Parathyroid adenoma (tissue), 2 donors: ENCODE data around the gene GRHL1.
A peak's percentile ranks its signal among the peaks of the same experiment; 100 is the strongest.

ENCODE experiments used
- H2AFZ ChIP-seq: fragments of 300-600 bp; sonication (generic); one replicate; pipeline ENCODE4 v1.7.0; 2017; ENCODE audit warnings: antibody characterized with exemption, mild to moderate bottlenecking
- H3K27ac ChIP-seq: fragments of 300-600 bp; sonication (generic); one replicate; pipeline ENCODE4 v1.7.0; 2017
- H3K27me3 ChIP-seq: fragments of 300-600 bp; sonication (generic); one replicate; pipeline ENCODE4 v1.7.0; 2017; ENCODE audit warnings: low read length; ENCODE audit not compliant: control insufficient read depth, insufficient read depth
- H3K36me3 ChIP-seq: fragments of 300-600 bp; sonication (generic); one replicate; pipeline ENCODE4 v1.7.0; 2017; ENCODE audit warnings: low read length; ENCODE audit not compliant: control insufficient read depth, insufficient read depth
- H3K4me1 ChIP-seq: fragments of 300-600 bp; sonication (generic); one replicate; pipeline ENCODE4 v1.7.0; 2017; ENCODE audit warnings: control low read depth
- H3K4me2 ChIP-seq: fragments of 300-600 bp; sonication (generic); one replicate; pipeline ENCODE4 v1.7.0; 2017; ENCODE audit warnings: low read length
- H3K4me3 ChIP-seq: fragments of 300-600 bp; sonication (generic); one replicate; pipeline ENCODE4 v1.7.0; 2017; ENCODE audit warnings: low read depth, low read length
- H3K79me2 ChIP-seq: fragments of 300-600 bp; sonication (generic); one replicate; pipeline ENCODE4 v1.7.0; 2017; ENCODE audit warnings: control low read depth
- H3K9ac ChIP-seq: fragments of 300-600 bp; sonication (generic); one replicate; pipeline ENCODE4 v1.7.0; 2017; ENCODE audit warnings: mild to moderate bottlenecking
- H3K9me3 ChIP-seq: fragments of 300-600 bp; sonication (generic); one replicate; pipeline ENCODE4 v1.7.0; 2017; ENCODE audit warnings: low read length; ENCODE audit not compliant: control insufficient read depth
- TF ChIP-seq, protein P1 (sequence below): fragments of 300-600 bp; sonication (generic); IDR thresholded peaks from one replicate; pipeline ENCODE4 v1.7.0; 2017; ENCODE audit warnings: antibody characterized with exemption, mild to moderate bottlenecking
- donor health status: primary hyperparathyroidism.

GRHL1 gene

DNA sequence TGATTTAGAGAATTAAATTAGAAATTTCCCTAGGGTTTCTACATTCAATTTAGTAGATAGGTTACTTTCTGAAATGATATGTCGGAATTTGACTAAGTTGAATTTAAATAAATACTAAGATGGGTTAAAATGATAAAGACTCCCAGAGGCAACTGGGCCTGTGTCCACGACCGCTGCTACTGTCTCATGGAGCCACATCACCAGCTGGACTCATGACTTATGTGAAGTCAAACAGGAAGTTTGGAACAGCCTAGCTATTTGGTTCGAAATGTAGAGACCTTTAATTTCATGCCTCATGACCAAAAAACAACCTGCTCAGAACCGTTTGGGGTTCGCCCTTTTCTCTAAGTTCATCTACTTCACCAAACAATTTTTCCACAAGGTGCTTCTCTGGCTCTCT is 22.2 kb downstream of the GRHL1 start:
- Histone ChIP-seq H3K27ac (peak overlapping the region; percentile 79), H2AFZ (no peak overlapping the region), H3K27me3 (no peaks in the 10 kb centered on the region), H3K9ac (no peak overlapping the region), H3K79me2 (peaks cover 3% of the 10 kb centered on the region), H3K4me2 (no peak overlapping the region), H3K36me3 (no peaks in the 10 kb centered on the region), H3K4me1 (peaks cover 60% of the 10 kb centered on the region), H3K9me3 (no peaks in the 10 kb centered on the region), H3K4me3 (no peak overlapping the region)
- TF ChIP-seq, protein P1, sequence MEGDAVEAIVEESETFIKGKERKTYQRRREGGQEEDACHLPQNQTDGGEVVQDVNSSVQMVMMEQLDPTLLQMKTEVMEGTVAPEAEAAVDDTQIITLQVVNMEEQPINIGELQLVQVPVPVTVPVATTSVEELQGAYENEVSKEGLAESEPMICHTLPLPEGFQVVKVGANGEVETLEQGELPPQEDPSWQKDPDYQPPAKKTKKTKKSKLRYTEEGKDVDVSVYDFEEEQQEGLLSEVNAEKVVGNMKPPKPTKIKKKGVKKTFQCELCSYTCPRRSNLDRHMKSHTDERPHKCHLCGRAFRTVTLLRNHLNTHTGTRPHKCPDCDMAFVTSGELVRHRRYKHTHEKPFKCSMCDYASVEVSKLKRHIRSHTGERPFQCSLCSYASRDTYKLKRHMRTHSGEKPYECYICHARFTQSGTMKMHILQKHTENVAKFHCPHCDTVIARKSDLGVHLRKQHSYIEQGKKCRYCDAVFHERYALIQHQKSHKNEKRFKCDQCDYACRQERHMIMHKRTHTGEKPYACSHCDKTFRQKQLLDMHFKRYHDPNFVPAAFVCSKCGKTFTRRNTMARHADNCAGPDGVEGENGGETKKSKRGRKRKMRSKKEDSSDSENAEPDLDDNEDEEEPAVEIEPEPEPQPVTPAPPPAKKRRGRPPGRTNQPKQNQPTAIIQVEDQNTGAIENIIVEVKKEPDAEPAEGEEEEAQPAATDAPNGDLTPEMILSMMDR: no peak

DNA sequence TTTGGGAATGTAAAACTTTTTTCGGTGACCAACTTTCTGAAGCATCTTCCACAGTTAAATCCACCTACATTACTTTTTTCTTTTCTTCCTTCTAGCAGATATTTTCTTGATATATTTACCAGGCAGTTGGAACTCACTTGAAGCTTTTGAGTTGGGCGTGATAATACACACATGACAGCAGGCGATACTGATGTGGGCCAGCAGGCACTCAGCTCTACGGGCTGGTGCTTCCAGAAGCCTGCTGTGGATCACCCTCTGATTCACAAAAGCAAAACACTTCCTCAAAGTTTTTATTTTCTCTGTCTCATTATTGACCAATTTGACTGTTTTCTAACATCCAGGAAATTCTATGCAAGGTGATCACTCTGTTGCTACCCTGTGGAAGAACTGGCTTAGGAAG is 22.9 kb downstream of the GRHL1 start:
- Histone ChIP-seq H3K4me1 (peaks cover 55% of the 10 kb centered on the region), H3K79me2 (peaks cover 3% of the 10 kb centered on the region), H3K9ac (no peak overlapping the region), H3K27ac (peak overlapping the region; percentile 79), H3K36me3 (no peaks in the 10 kb centered on the region), H2AFZ (no peak overlapping the region), H3K27me3 (no peaks in the 10 kb centered on the region), H3K9me3 (no peaks in the 10 kb centered on the region), H3K4me2 (no peak overlapping the region), H3K4me3 (no peak overlapping the region)
- TF ChIP-seq, protein P1: no peak

DNA sequence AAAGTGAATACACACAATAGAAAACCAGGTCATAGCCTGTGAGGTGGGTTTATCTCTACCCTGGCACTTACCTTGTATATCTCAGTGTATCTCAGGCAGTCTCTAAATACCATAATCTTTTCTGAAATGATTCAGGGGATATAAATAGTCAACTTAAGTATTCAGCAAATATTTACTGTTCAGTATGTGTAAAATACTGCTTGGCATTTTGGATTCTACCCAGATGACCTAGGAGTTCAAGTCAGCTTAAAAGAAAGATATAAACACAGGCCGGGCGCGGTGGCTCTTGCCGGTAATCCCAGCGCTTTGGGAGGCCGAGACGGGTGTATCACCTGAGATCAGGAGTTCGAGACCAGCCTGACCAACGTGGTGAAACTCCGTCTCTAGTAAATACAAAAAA is 23.8 kb downstream of the GRHL1 start:
- Histone ChIP-seq H3K4me1 (peaks cover 48% of the 10 kb centered on the region), H3K36me3 (no peaks in the 10 kb centered on the region), H3K9me3 (no peaks in the 10 kb centered on the region), H3K79me2 (peaks cover 3% of the 10 kb centered on the region), H3K27me3 (no peaks in the 10 kb centered on the region), H3K4me2 (no peak overlapping the region), H3K4me3 (no peak overlapping the region), H3K9ac (no peak overlapping the region), H2AFZ (no peak overlapping the region), H3K27ac (peak overlapping the region; percentile 79)
- TF ChIP-seq, protein P1: no peak

DNA sequence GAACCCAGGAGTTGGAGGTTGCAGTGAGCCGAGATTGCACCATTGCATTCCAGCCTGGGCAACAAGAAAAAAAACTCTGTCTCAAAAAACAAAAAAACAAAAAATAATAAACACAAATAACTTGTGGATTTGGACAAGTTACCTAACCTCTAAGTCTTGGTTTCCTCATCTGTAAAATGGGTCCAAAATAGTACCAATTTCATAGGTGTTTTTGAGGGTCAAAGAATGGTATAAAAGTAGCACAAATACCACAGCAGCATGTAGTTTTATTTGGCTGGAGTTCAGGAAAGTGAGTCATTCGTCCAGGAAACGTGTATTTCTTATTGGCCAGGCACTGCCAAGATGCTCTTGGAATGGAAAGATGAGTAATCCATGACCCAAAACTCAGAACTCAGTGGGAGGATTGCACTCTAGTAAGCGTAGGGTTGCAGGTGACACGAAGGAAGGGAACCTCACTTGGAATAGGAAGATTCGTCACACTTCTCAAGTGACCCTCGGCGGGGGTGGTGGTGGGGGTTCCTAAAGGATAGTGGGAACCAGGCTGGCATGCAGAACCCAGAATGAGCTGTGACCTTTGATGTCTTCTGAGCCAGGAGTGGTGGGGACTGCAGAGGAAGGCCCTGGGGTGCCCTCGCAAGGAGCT is 24.4 kb downstream of the GRHL1 start:
- Histone ChIP-seq H3K27ac (peak overlapping the region; percentile 79), H3K27me3 (no peaks in the 10 kb centered on the region), H3K36me3 (no peaks in the 10 kb centered on the region), H3K9me3 (no peaks in the 10 kb centered on the region), H3K4me3 (no peak overlapping the region), H3K9ac (no peak overlapping the region), H2AFZ (no peak overlapping the region), H3K4me2 (no peak overlapping the region), H3K79me2 (peaks cover 4% of the 10 kb centered on the region), H3K4me1 (peaks cover 42% of the 10 kb centered on the region)
- TF ChIP-seq, protein P1: no peak

DNA sequence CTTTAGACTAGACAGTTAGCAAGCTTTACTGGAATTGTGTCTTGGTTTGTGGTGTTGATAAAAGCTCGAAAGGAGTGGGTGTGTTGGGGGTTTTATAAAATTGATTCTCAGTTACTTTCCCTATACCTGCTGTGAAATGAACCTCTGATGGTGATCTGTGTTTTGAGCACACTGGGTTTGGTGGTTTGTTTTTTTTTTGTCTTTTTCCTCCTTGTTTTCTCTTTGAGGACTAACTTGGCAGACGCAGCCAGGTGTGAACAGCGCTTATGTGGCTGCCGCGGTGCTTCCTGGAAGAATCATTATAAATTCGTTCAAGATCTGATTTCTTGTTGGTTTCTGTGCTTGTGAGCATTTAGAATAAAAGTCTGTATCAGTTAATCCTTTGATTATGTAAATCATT is 28.5 kb downstream of the GRHL1 start:
- H3K4me2 ChIP-seq: no peak overlapping the region

More for the DNA sequence above, 28.5 kb downstream of the GRHL1 start:
- H3K4me3 ChIP-seq: no peak overlapping the region
- no peaks in the 10 kb centered on the region for H3K9me3 ChIP-seq
- no peak overlapping the region for H2AFZ ChIP-seq
- TF ChIP-seq, protein P1: no peak
- H3K27me3 ChIP-seq: no peaks in the 10 kb centered on the region
- H3K27ac ChIP-seq: no peak overlapping the region
- peaks cover 15% of the 10 kb centered on the region for H3K79me2 ChIP-seq
- H3K36me3 ChIP-seq: no peaks in the 10 kb centered on the region
- no peak overlapping the region for H3K9ac ChIP-seq
- H3K4me1 ChIP-seq: peaks cover 24% of the 10 kb centered on the region
